ENCODE data around the gene PRRX1.

Gene PRRX1

DNA sequence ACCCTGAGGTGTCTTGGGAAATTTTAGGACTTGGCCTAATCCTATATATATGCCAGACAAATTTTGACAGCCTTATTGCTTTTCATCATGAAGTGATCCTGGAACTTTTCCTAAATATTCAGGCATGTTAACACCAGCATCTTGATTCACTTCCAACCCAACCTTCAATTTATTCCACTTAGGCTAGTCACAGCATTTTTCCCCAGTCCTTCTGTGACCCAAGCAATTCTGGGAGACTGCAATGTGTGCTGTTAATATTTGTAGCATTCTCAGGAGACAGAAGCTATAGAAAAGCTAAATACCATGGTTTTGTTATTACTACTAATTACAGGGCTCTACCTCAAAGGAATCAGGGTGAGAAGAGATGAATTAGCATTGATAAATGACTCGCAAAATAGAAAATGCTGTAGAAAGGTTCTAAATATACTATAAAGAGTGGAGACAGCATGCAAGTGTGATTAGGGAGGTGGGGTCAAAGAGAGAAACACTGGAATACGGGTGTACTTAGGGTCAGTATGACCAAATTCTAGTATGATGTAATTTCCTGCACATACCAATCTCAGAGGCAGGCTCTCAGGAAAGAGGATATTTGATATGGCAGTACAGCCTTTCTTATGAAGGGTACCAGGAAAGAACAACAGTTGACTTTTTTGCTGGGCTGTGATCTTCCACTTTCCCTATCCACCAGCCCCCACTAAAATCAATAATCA, 29.1 kb downstream of the PRRX1 start:
- DNase-seq: no peak

DNA sequence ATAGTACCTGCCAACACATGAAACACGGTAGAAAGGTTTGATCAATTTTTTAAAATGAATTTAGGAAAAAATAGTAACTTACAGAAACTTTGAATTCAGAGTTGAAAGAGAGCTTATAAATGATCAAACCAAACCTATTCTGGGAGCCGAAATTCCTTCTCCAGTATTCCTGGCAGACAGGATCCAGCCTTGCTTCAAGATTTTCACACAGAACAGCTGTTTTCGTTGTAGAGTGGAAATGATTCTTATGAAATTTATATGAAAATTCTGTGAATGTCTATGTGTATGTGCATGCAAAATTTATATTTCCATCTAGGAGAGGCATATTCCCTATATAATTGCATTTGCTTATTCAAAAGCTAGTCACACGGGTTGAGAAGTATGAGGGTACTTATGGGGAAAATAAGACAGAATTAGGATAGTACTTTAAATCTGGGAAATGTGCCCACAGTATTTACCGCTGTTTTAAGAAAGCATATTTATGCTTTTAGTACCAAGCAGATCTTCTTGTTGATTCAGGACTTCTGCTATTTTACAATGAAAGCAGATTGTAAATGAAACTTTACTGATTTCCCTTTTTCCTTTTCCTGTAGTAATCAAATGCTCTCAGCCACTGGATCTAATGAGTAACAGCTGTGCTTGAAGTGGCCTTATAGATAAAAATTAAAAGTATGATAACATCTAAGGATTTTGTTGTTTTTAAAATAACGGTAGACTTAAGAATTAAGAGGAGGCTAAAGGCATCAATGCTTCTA, 30.4 kb downstream of the PRRX1 start:
- DNase-seq: no peak

DNA sequence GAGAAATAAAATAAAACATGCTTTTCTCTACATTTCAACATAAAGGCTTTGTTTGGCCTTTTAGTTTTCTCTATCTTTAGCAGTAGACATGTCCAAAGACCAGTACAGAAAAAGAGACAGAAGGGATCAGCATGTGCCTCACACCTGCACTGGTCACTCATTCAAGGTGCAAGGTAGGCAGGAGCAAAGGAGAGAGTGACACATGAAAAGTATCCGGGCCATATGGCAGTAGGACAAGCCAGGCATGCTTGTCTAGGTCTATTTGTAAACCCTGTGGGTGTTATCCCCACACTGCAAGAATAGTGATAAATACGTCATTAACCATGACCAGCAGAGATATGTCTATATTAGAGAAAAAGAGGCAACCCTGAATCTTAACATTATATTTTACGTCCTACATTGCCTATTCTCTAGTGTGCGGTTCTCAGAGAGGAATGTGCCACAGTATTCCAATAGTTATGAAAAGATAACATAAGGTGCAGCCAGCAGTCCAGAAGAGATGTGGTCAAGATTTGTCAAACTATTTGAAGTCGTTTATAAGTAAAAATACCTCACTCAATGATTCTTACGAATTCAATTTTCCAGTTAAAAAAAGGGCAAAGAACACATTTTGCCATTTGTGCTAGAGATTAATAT, 32.1 kb downstream of the PRRX1 start:
- no peak for DNase-seq

DNA sequence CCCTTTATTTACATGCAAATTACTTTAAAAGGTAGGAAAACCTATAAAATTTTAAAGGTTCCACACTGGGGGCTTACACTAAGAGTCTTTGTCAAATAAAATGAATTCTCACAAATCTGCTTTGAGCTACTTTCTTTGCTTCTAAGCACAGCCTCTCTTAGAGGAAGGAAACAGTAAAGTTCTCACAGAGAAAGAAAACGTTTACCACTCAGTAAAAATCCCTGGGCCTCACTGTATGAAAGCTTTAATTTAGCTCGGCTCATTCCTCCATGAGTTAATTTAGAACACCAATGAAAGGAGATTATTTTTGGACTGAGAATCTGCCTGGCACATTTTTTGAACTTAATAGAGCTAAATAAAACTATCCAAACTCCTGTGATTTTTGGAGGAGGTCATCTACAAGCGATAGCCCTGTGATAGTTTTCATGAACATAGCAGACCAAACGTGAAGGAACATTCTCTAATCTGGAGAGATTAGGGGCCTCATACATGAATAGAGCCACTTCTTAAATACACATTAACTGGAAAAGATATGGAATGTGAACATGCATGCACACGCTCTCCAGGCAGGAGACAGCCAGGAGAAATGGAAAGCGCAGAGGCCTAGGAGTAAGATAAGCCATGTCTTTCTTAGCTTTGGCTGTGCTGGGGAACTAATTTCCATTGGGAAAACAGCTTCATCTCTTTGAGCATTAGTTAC, 32.8 kb downstream of the PRRX1 start:
- no peak for DNase-seq

DNA sequence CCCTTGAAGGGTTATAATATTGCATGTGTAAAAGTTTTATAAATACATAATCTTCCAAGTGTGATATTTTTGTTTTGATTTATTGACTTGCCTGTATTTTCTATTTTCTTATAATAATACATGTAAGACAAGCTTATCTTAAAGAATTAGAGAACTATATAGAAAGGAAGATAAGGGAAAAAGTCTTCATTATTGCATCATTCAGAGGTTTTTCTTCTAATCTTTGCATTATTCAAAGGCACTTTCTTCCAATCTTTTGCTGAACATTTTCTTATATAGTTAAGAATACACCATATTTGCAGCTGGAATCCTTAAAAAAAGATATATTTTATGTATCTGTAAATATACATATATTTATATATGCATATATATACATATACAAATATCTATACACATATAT, 33.4 kb downstream of the PRRX1 start:
- no peak for DNase-seq

DNA sequence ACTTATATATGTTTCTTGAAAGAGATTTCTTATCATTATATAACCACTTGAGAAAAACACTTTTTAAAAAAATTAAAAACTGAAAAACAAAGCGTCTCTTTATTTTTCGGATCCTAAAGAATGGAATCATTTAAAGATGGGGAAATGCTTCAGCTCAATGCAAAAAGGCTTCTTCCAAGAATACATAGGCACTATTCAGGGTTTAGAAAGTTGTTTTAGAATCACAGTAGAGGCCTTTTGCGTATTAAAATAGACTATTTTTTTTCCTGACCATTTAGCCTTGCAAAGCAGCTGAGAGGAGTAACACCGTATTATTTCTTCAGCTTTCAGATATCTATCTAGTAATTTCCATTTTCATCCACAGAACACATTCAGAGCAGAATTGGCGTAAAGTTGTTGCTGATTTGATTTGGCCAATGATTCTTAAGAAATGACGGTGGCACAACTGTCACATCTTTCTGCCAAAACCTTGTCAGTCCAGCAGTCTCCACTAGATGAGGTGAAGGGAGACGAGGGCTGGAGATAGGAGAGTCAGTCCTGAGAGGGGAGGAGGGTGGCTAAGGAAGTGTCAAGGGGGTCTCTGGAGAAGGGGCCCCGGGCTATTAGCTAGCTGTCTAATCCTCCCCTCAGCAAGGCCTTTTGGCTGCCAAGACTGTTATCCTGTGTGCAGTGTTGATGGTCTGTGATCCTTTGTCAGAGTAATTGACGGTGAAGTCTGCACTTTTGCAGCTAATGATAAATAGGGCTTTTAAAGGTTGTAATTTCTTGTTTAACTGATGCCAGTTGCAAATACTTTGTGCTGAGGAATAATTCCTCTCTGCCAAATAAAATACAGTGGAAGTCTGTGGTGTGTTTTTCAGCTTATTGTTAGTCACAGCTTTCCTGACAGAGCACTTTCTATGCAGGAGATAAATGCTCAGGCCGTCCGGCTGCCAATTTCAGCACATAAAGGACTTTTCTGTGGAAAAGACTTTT, 34.7 kb downstream of the PRRX1 start:
- no peak for DNase-seq

DNA sequence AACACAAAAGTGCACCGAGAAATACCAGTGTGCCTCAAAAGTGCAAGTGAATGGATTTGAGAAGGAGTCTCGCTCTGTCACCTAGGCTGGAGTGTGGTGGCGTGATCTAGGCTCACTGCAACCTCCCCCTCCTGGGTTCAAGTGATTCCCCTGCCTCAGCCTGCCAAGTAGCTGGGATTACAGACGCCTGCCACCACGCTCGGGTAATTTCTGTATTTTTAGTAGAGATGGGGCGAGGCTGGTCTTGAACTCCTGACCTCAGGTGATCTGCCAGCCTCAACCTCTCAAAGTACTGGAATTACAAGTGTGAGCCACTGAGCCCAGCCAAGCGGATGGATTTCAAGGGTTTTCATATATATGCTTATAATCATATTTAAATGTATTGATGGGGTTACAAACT, 35.8 kb downstream of the PRRX1 start:
- DNase-seq: no peak

DNA sequence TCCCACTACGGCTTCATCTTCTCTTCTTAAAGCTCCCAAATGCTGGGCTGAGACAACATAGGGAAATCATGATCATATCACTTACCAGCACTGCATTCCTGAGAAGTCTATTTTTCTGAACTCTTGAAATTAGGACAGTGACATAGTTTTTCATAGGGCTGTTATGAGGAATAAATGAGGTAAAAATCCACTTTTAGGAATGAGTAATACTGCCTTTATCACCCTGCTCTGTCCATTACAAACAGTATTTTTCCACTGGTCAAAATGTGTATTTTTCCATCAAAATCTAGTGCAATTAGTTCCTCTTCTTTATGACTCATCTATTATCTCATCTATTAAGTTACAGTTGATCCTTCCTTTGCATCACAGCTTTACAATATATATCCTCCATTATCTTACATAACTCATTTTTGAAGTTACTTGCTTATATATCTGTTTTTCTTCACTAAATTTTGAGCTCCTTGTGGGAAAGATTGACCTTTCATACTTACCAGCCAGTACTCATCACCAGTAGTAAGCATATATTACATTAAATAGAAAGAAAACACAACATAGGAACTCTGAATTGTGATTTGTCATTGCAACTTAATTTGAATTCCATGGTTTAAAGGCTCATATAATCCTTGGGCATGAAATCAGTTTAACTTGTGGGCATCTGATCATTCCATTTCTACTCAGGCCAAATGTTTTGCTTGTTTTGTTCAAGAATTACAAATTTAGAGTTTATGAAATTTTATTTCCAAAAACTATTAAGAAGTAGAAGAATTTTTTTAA, 37.1 kb downstream of the PRRX1 start:
- DNase-seq: no peak

DNA sequence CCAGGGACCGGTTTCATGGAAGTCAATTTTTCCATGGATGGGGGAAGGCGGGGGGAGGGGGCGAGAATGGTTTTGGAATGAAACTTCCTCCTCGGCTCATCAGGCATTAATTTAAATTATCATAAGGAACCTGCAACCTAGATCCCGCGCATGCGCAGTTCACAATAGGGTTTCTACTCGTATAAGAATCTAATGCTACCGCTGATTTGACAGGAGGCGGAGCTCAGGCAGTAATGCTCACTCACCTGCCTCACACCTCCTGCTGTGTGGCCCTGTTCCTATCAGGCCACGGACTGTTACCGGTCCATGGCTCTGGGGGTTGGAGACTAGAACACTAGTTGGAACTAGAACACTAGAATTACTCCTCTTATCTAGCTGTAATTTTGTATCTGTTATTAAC, 38.0 kb downstream of the PRRX1 start:
- DNase-seq: no peak

DNA sequence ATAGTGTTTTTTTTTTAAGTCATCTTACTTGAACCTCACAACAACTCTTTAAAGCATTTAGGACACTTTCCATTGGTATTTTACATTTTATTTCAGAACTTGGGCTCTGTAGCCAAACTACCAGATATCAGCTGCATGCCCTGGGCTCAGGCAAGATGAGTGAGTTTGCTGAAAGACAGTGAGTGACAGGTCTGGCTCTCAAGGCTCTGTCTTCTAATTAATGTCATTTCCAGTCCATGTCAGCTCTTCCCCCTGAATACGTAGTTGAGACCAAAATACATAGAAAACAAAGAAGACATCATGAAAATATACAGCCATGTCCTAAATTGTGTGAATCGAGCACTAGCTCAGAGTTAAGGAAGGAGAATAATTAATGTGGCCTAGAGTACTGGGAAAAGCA, 39.7 kb downstream of the PRRX1 start:
- no peak for DNase-seq

DNA sequence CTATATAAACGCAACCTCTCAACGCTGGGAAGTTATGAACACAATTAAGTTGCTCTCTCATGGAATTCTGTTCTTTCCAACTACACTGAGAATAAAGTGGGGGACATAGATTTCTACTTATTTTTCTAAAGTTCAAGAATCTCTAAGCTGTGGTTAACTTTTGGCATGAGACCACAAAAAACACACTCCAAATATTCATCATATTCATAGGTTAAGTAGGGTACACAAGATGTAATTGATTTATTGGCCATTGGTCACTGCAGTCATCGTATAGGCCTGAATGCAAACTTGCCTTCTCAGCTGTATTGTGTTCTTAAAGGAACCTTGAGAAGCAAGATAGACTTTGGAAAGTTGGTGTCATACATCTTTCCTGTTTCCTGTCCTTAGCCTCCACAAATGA, 40.3 kb downstream of the PRRX1 start:
- DNase-seq: no peak

DNA sequence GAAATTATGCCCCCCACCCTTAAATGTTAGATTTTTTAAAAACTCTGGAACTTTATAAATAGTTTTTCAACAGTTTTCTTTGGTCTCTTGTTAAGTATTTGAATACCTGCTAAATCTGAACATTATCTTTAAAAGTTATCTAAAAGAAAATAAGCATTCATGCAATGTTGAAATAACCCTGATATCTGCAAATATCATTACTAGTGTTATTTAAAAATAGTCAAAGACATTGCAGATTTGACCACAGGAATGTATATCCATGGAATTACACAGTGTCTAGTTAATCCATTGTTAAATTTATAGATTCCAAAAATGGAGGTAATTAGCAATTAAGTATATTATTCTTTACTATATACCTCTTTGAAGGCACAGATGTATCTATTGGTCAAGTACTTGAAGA, 42.0 kb downstream of the PRRX1 start:
- DNase-seq: no peak

DNA sequence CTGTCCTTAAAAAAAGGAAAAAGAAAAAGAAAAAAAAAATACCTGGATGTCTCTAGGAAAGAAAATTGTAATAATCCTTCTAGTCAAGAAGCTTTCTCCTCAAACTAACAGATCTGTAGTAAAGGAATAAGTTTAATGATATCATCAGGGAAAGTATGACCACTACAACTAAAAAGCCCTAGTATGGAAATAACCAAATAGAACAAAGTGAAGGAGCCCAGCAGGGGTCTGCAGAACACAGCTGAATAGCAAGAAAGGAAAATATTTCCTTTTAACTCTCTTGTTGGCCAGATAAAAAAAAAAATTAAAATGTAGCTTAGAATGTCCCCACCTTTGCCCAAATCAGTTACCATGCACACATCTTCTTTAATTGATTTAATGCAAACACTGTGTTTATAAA, 43.2 kb downstream of the PRRX1 start:
- DNase-seq: no peak

DNA sequence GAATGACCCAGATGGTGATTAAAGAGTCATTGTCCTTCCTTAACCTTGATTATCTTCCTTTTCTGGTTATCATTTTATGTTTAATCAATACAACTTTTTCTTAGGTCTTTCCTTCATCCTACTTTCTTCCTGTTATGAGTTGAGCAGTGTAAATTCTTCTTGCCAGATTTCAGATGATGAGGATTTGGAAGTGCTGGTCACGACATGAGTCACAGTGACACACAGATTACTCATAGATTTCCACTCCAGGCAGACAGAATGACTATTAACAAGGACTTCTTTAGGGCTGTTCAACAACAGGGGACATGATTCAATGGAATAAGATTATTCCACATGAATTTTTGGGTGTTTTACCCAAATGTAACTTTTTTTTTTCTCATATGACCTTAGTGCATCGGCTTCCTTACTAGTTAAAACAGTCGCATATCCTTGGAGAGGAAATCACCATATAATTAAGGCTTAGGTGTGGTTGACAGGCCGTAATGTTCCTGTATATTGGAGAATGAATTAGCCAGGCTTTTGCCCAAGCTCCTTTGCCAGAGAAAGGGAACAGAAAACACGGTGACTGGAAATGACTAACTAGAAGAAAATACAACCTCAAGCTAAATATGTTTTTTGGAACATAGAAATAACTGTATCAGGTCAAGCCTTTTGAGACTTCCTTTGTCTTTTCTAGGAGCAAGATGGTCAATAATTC, 44.2 kb downstream of the PRRX1 start:
- DNase-seq: no peak

DNA sequence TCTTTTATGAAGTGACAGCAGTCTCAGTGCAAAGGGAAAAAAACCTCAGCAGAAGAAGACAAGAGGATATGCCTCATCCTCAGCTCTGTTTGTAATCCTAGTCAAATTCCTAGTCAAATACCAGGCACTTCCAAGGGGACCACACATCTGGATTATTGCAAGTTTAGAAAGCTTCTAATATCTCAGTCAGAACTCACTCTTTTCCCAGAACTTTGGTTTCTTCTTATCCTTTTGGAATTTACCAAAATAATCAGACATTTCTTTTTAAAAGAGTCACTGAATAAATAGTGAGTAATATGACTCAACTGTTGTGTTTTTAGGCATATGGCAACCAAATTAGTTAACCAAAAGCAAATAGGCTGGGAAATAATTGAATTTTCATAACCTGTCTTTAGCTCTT, 47.8 kb downstream of the PRRX1 start:
- no peak for DNase-seq

DNA sequence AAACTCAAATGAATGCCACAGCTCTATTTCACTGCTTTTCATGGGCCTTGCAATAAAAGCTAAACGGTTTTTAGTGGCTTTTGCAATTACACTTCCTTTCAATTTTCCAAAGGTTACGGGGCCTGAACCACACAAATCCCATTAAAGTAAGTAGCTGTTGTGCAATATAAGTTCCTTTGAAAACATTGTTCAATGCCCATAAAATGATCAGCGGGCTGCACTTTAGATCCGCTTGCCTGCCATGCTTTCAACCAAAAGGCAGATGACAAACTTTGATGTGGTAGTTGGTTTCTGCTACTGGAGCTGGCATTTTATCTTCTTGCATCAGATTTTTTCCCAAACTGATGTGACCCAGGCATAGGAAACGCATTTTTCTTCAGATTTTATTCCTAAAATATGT, 50.2 kb downstream of the PRRX1 start:
- no peak for DNase-seq

DNA sequence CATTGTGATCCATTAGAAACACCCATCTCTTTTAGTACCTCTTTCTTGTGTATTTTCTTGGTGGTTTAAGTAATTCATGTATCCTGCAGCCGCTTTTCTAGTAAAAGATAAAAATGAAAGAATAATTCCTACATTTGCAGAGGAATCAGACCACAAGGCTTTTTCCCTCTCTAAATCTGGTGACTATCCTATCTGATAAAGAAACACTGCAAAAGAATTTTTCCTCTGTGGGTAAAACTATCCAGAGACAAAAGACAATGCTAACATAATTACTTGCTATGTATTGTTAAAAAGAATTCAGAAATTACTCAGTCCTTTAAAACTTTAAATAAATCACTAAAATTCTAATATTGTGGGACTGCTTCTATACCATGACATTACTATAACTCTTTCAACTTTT, 51.0 kb downstream of the PRRX1 start:
- no peak for DNase-seq

DNA sequence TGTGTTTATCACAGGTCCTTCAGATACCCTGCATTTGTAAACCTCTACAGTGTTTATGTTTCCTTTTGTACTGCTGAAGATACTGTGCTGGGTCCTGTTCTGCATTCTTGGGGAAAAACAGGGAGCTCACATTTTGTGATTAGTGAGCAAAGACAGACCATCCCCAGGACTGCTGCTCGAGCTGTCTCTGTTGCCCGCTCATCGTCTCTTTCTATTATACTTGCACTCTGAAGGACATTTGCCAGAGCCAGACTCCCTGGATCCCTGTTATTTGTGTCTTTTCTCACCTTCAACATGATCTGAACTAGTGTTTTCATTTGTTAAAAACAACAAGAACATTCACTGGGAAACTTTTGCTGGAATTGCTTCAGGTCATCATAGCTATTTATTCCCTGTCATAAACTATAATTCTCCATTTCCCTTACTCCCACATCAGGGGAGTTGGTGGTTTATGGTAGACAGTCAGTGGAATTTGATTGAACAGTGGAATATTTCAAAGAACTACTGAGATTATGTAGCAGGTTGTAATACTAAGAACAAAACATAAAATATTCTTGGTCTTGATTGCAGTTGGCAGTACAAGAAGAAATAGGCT, 53.0 kb downstream of the PRRX1 start:
- DNase-seq: no peak

DNA sequence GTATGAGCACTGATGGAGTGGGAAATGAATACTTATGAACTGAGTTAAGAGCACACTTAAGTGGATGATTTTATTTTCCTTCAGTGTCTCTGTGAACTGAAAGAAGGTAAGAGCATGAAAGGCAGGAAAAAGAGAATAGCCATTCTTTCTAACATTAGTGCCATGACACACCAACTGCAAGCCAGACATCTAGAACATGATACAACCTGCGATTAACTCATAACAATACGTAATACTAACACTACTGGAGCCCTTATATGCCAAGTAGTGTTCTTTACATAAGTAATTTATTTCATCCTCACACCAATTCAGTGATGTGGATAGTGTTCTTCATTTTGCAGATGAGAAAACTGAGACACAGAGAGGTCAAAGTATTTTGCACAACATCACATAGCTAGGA, 56.7 kb downstream of the PRRX1 start:
- DNase-seq: no peak

DNA sequence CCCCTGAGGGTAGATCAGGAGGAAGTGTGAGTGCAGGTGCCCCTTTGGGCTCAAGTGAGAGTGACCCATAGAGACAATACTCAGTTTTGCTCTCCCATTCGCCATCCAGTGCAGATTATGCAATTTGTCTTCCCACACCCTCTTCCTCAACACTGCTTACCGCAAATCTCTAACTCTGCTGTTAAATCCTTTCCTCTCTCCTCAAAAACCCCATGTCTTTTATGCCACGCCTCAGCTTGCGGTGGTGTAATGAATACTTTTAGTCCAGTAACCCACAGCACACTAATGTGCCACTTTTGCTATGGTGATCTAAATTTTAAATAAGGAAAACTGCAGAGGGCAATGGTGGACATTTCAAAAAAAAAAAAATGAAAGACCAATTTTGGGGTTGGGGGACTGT, 57.7 kb downstream of the PRRX1 start:
- DNase-seq: no peak

DNA sequence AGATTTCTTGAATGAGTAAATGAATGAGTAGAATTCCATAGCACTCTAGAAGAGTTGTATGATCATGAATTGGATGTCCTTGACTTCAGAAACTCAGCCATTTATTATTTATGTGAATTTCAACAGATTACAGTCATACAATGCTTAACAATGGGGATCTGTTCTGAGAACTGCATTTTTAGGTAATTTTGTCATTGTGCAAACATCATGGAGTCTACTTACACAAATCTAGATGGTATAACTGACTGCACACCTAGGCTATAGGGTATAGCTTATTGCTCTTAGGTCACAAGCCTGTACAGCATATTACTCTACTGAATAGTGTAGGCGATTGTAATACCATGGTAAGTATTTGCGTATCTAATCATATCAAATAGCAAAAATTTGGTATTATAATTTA, 59.6 kb downstream of the PRRX1 start:
- DNase-seq: no peak
